Small intestine (tissue), 16 donors: ENCODE results near the gene BAZ2B. TPM values are rescaled to one million over a fixed set of nuclear protein-coding genes. Genes with fewer than 3 reads are reported as not detected.

Experiments used
- DNase-seq, 2 donors: peaks; one replicate each; pipeline versions ENCODE4 v3.0.0 to v3.0.0-alpha.2; 2013
- FAIRE-seq: peaks from 2 replicates; lab custom pipeline; 2012; peaks lifted over from hg19 to GRCh38; lab: Jason Lieb, UNC
- H3K27ac ChIP-seq, 3 donors: one replicate each; pipeline ENCODE4 v1.5.1; 2013; ENCODE audit warnings: low read length in 2 of 3, mild to moderate bottlenecking in 2 of 3, control low read depth in 1 of 3, inconsistent platforms in 1 of 3, low read depth in 1 of 3, moderate library complexity in 1 of 3
- H3K27me3 ChIP-seq, 3 donors: one replicate each; pipeline ENCODE4 v1.6.1; 2013; ENCODE audit warnings: low read length in 3 of 3, inconsistent platforms in 1 of 3; ENCODE audit not compliant: control insufficient read depth in 3 of 3, insufficient read depth in 3 of 3
- H3K36me3 ChIP-seq, 3 donors: one replicate each; pipeline ENCODE4 v1.6.1; 2013; ENCODE audit warnings: low read length in 3 of 3, inconsistent platforms in 1 of 3, low read depth in 1 of 3, mild to moderate bottlenecking in 1 of 3, moderate library complexity in 1 of 3; ENCODE audit not compliant: control insufficient read depth in 3 of 3, insufficient read depth in 2 of 3
- H3K4me1 ChIP-seq, 3 donors: one replicate each; pipeline ENCODE4 v1.6.1; 2013; ENCODE audit warnings: low read length in 2 of 3, inconsistent platforms in 1 of 3, low read depth in 1 of 3, mild to moderate bottlenecking in 1 of 3, moderate library complexity in 1 of 3; ENCODE audit not compliant: control insufficient read depth in 3 of 3, insufficient read depth in 2 of 3
- H3K4me3 ChIP-seq, 3 donors: one replicate each; pipeline ENCODE4 v1.5.1; 2013; ENCODE audit warnings: low read length in 3 of 3, control low read depth in 1 of 3, inconsistent platforms in 1 of 3, low read depth in 1 of 3, mild to moderate bottlenecking in 1 of 3, moderate library complexity in 1 of 3
- H3K9me3 ChIP-seq, 2 donors: one replicate each; pipeline ENCODE4 v1.6.1; 2013; ENCODE audit warnings: low read depth in 1 of 2, low read length in 1 of 2; ENCODE audit not compliant: control insufficient read depth in 2 of 2, insufficient read depth in 1 of 2
- WGBS, 3 donors: extraction: QIAGEN DNeasy Blood & Tissue Kit; methylation state at CpG; one replicate each; pipeline ENCODE4 v1.1.7; 2013; 5-methylcytosine and 5-hydroxymethylcytosine counted together
- long read RNA-seq, 10 donors: transcript quantifications; one replicate each; lab custom pipeline, GENCODE V29; 2026
- polyA plus RNA-seq, 4 donors: library from polyadenylated mRNA; stranded (reverse) in 3 of 4; unstranded in 1 of 4; fragments of 200-250 nt in 3 of 4; fragments of 120-200 nt in 1 of 4; gene quantifications; one replicate each; pipeline versions ENCODE4 v1.2.1 to v1.2.3, GENCODE V29; 2013
- donor health status: healthy with polysubstance abuse.
- donor health status: control.
- donor health status: control.
- donor health status: Bipolar disorder and iron deficiency.
- donor health status: healthy.

BAZ2B gene, protein sequence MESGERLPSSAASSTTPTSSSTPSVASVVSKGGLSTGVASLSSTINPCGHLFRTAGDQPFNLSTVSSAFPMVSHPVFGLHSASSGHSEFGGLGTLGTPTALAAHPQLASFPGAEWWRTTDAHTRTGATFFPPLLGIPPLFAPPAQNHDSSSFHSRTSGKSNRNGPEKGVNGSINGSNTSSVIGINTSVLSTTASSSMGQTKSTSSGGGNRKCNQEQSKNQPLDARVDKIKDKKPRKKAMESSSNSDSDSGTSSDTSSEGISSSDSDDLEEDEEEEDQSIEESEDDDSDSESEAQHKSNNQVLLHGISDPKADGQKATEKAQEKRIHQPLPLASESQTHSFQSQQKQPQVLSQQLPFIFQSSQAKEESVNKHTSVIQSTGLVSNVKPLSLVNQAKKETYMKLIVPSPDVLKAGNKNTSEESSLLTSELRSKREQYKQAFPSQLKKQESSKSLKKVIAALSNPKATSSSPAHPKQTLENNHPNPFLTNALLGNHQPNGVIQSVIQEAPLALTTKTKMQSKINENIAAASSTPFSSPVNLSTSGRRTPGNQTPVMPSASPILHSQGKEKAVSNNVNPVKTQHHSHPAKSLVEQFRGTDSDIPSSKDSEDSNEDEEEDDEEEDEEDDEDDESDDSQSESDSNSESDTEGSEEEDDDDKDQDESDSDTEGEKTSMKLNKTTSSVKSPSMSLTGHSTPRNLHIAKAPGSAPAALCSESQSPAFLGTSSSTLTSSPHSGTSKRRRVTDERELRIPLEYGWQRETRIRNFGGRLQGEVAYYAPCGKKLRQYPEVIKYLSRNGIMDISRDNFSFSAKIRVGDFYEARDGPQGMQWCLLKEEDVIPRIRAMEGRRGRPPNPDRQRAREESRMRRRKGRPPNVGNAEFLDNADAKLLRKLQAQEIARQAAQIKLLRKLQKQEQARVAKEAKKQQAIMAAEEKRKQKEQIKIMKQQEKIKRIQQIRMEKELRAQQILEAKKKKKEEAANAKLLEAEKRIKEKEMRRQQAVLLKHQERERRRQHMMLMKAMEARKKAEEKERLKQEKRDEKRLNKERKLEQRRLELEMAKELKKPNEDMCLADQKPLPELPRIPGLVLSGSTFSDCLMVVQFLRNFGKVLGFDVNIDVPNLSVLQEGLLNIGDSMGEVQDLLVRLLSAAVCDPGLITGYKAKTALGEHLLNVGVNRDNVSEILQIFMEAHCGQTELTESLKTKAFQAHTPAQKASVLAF (N-terminal part only)
- 10 to 100 TPM; 12.2 to 53.2 (median 16.0) TPM for polyA plus RNA-seq
- long read RNA-seq, donor 1: 0 reads
- long read RNA-seq, donor 2, partial matches to known transcripts: 0 of 2 reads
- long read RNA-seq, donor 2, other reads (novel, unspliced or antisense): 0 of 2 reads
- long read RNA-seq, donor 3, partial matches to known transcripts: 0 of 1 reads
- long read RNA-seq, donor 3, other reads (novel, unspliced or antisense): 0 of 1 reads
- long read RNA-seq, donor 4: 0 reads
- long read RNA-seq, donor 5: 0 reads
- long read RNA-seq, donor 6: 0 reads
- long read RNA-seq, donor 7: 0 reads
- long read RNA-seq, donor 8: 0 reads
- long read RNA-seq, donor 9: 0 reads
- long read RNA-seq, donor 10: 0 reads

DNA sequence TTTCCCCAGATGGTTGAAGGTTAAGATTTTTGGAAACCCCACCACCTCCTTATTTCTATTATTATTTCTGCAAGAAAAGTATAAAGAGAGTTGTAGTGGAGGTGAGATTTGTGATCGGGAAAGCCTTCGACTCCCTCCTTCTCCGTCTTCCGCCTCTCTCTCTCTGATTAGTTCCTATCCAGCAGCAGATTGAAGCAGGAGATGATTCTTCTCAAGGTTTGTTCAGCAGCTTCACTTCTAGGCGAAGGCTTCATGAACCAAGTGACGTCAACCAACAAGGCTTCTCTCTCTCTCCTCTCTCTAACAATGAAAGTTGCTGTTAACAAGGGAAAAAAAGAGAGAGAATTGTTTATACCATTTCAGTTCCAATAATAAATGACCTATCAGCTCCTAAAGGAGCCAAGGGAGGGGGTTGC, at the start of gene BAZ2B:
BAZ2B (minus strand) TSS at position 263 of the 416 bp plus-strand sequence. CDS start 137,829 bp downstream, outside the sequence.
- Histone ChIP-seq H3K9me3 (no peaks in the 10 kb centered on the region), H3K27ac (peak within 1 kb of the TSS; percentile 92 to 99 (median 95)), H3K4me3 (peak within 1 kb of the TSS; percentile 68 to 79 (median 79)), H3K36me3 (no peaks in the 10 kb centered on the region), H3K4me1 (peaks cover 0 to 16% (median 3%) of the 10 kb centered on the region in 3 donors), H3K27me3 (no peaks in the 10 kb centered on the region)
- peak; percentile 77 to 82 for DNase-seq
- FAIRE-seq: no peak
- 1 to 17% (median 9%) methylated on average over 6 of the region's 6 CpGs for WGBS, 3 donors

DNA sequence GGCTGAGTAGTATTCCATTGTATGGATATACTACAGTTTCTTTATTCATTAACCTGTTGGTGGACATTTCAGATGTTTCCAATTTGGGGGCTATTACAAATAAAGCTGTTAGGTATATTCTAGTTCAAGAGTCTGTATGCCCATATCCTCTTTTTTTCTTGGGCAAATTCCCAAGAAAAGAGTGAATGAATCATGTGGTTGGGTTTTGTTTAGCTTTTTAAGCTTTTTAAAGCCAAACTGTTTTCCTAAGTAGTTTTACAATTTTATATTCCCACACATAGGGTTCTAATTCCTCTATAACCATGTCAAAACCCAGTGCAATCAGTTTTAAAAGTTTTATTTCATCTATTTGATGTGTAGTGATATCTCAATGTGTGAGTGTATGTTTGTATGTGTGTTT, 44.9 kb upstream of the BAZ2B start:
- H3K4me3 ChIP-seq: no peak overlapping the region
- no peaks in the 10 kb centered on the region for H3K36me3 ChIP-seq
- H3K9me3 ChIP-seq: no peaks in the 10 kb centered on the region
- no peaks in the 10 kb centered on the region for H3K4me1 ChIP-seq
- no peak for DNase-seq
- no peaks in the 10 kb centered on the region for H3K27me3 ChIP-seq
- no peak for FAIRE-seq
- H3K27ac ChIP-seq: no peak overlapping the region

DNA sequence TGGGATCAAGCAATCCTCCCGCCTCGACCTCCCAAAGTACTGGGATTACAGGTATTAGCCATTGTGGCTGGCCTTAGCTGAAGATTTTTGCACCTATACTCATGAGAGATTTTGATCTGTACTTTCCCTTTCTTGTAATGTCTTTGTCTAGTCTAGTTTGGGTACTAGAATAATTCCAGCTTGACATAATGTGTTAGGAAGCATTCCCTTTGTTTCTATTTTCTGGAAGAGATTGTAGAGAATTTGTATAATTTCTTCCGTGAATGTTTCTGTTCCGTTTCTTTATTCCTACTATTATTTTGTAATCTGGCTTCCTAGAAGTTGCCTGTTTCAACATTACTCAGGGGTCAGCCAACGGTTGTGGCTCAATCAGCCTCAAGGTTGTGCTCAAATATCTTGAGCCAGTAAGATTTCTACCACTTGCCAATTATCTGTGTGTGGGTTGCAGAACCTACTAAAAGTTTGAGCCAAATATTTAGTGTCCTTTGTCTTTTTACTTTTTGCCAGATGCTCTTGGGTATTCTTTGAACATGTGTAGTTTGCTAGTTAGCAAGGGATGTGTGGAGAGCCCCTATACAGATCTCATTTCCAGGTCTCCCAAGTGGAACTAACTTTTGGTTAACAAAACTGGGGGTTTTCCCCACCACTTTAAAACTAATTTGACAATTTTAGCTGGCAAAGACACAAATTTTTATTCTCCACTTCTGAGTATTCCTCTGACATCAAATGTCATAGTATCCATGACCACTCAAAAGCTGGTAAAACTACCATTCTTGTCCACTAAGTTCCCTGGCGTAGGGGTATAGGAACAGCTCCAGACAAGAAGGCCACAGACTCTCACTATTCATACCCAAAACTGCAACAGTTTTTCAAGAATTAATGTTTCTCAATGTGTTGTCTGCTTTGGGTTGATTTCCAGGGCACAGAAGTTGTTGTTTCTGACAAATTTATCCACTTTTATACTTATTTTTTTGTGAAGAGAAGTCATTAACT, 42.8 kb upstream of the BAZ2B start:
- no peak for FAIRE-seq
- 83 to 92% (median 86%) methylated on average over 6 of the region's 6 CpGs for WGBS, 3 donors
- H3K27ac ChIP-seq: no peak overlapping the region
- H3K36me3 ChIP-seq: no peaks in the 10 kb centered on the region
- no peak for DNase-seq
- no peak overlapping the region for H3K4me3 ChIP-seq
- H3K27me3 ChIP-seq: no peaks in the 10 kb centered on the region
- H3K4me1 ChIP-seq: no peaks in the 10 kb centered on the region
- no peaks in the 10 kb centered on the region for H3K9me3 ChIP-seq

DNA sequence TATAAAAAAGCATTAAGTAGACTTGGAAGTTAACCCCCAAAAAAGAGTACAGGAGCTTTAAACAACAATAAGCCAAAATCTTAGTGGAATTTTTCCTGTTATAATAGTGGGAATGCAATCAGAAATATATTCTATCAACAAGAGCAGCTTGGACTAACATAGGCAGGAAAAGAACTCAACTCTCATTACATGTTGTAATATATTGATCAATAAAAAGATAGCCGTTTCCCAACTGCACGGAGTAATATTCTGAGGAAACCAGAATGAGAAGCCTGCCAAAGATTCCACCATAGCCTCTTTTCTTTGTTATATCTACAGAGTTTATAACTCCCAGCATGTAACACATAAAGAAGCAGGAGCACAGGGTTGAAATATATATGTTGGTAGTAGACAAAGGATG, 37.6 kb upstream of the BAZ2B start:
- 87 to 97% (median 90%) methylated on average over 2 of the region's 2 CpGs for WGBS, 3 donors
- H3K36me3 ChIP-seq: no peaks in the 10 kb centered on the region
- DNase-seq (no peak), FAIRE-seq (no peak)
- H3K4me3 ChIP-seq: no peak overlapping the region
- no peaks in the 10 kb centered on the region for H3K4me1 ChIP-seq
- H3K27me3 ChIP-seq: no peaks in the 10 kb centered on the region
- H3K9me3 ChIP-seq: no peaks in the 10 kb centered on the region
- H3K27ac ChIP-seq: no peak overlapping the region

DNA sequence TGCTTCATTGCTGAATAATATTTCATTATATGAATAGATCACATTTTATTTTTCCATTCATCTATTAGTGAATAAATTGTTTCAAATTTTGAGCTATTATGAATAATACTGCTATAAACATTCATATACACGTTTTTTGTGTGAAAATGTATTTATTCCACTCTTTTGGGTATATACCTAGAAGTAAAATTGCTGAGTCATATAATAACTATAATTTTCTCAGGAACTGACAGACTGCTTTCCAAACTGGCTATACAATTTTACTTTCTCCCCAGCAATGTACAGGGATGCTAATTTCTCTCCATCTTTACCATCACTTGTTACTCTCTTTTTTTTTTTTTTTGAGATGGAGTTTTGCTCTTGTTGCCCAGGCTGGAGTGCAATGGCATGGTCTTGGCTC, 35.5 kb upstream of the BAZ2B start:
- no peaks in the 10 kb centered on the region for H3K9me3 ChIP-seq
- H3K4me3 ChIP-seq: no peak overlapping the region
- FAIRE-seq (no peak), DNase-seq (no peak)
- H3K27ac ChIP-seq: no peak overlapping the region
- 80 to 92% (median 83%) methylated on average over 1 of the region's 1 CpG for WGBS, 3 donors
- no peaks in the 10 kb centered on the region for H3K4me1 ChIP-seq
- H3K36me3 ChIP-seq: no peaks in the 10 kb centered on the region
- H3K27me3 ChIP-seq: no peaks in the 10 kb centered on the region

DNA sequence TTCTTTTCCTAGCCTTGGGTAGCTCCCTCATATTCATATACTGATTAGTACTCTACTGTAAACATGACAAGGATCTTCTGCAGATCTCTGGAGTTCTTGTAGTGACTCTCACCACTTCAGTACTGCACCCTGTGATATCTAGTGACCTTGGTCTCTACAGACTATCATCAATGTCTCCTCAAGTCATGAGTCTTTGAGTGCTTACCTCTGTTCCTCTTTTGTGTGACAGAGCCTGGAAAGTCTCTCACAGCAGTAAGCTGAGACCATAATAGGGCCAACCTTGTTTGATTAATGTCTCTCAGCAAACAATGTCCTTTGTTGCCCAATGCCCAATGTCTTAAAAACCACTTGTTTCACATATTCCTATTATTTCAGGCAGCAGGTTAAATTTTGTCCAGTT, 34.2 kb upstream of the BAZ2B start:
- DNase-seq (no peak), FAIRE-seq (no peak)
- Histone ChIP-seq H3K4me3 (no peak overlapping the region), H3K9me3 (peaks cover 0 to 4% of the 10 kb centered on the region in 2 donors), H3K27me3 (no peaks in the 10 kb centered on the region), H3K27ac (no peak overlapping the region), H3K4me1 (no peaks in the 10 kb centered on the region), H3K36me3 (no peaks in the 10 kb centered on the region)

DNA sequence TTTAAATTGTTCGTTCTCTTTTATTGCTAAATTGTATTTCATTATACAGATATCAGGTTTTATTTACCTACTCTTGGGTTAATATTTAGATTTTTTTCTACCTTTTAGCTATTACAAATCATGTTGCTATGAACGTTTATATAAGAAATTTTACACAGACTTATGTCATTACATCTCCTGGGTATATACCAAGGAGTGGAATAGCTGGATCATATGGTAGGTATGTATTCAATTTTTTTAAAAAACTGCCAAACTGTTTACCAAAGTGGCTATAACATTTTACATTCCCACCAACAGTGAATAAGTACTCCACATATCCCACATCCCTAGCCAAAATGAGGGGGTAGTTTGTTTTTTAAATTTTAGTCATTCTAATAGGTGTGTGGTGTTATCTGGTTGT, 32.3 kb upstream of the BAZ2B start:
- FAIRE-seq: no peak

More for the DNA sequence above, 32.3 kb upstream of the BAZ2B start:
- H3K27me3 ChIP-seq: no peaks in the 10 kb centered on the region
- H3K27ac ChIP-seq: no peak overlapping the region
- no peak for DNase-seq
- 84 to 94% (median 88%) methylated on average over 2 of the region's 2 CpGs for WGBS, 3 donors
- no peaks in the 10 kb centered on the region for H3K36me3 ChIP-seq
- peaks cover 0 to 13% of the 10 kb centered on the region in 2 donors for H3K9me3 ChIP-seq
- H3K4me1 ChIP-seq: no peaks in the 10 kb centered on the region
- no peak overlapping the region for H3K4me3 ChIP-seq
